ENCODE results near the gene FCSK. TPM values are rescaled to one million over a fixed set of nuclear protein-coding genes. Genes with fewer than 3 reads are reported as not detected.

The FCSK gene
- total RNA-seq, 1 donor from 2014 or later: 7.5 TPM

Other genes starting within 250 kb of the FCSK start
- 11.0 TPM for gene EXOSC6, start 202.7 kb upstream of the FCSK start, total RNA-seq
- gene AARS1, start 165.1 kb upstream of the FCSK start, total RNA-seq: 61.7 TPM
- gene DDX19B, start 155.4 kb upstream of the FCSK start, total RNA-seq: 14.1 TPM
- 23.3 TPM for gene DDX19A, start 107.7 kb upstream of the FCSK start, total RNA-seq
- 25.6 TPM for gene ST3GAL2, start 15.5 kb upstream of the FCSK start, total RNA-seq
- gene COG4, start 69.0 kb downstream of the FCSK start, total RNA-seq: 46.5 TPM
- gene SF3B3, start 69.2 kb downstream of the FCSK start, total RNA-seq: 131 TPM
- 2.0 TPM for gene IL34, start 192.0 kb downstream of the FCSK start, total RNA-seq
- 88.4 TPM for gene MTSS2, start 231.5 kb downstream of the FCSK start, total RNA-seq